HepG2 (cell line): Measurements from ENCODE around the gene MLH1. TPM values are rescaled to one million over a fixed set of nuclear protein-coding genes. Genes with fewer than 3 reads are reported as not detected.

Source experiments
- ARNTL ChIP-seq: sonication (generic); formaldehyde crosslinking; IDR thresholded peaks from 2 replicates; pipeline ENCODE4 v1.4.0; 2020; ENCODE audit warnings: mild to moderate bottlenecking, missing genetic modification reagents
- HOXA7 ChIP-seq: sonication (generic); formaldehyde crosslinking; IDR thresholded peaks from 2 replicates; pipeline ENCODE4 v1.8.1; 2022; ENCODE audit warnings: mild to moderate bottlenecking, missing genetic modification reagents, moderate library complexity
- POLR2A ChIP-seq, 2 experiments: IDR thresholded peaks; 2 replicates each; pipeline ENCODE4 v1.6.1; 2011; ENCODE audit warnings: low read depth in 2 of 2, low read length in 2 of 2, mild to moderate bottlenecking in 1 of 2, moderate library complexity in 1 of 2; ENCODE audit not compliant: insufficient read depth in 1 of 2
- SP4 ChIP-seq: sonication (generic); formaldehyde crosslinking; IDR thresholded peaks from 2 replicates; pipeline ENCODE4 v1.8.1; 2023; ENCODE audit warnings: mild to moderate bottlenecking, missing genetic modification reagents
- SRF ChIP-seq: IDR thresholded peaks from 2 replicates; pipeline ENCODE4 v1.6.1; 2011; ENCODE audit warnings: mild to moderate bottlenecking, low read depth, low read length, moderate library complexity
- ZFP1 ChIP-seq: IDR thresholded peaks from 2 replicates; pipeline ENCODE4 v1.6.1; 2016
- ZFP82 ChIP-seq: sonication (generic); formaldehyde crosslinking; IDR thresholded peaks from 2 replicates; pipeline ENCODE4 v1.5.1; 2020; ENCODE audit warnings: mild to moderate bottlenecking, missing genetic modification reagents, borderline replicate concordance
- ZFYVE20 ChIP-seq: sonication (generic); formaldehyde crosslinking; IDR thresholded peaks from 2 replicates; pipeline ENCODE4 v1.8.0; 2023; ENCODE audit warnings: low read depth, mild to moderate bottlenecking, moderate library complexity, missing genetic modification reagents, borderline replicate concordance
- ZNF256 ChIP-seq: sonication (generic); formaldehyde crosslinking; conservative IDR thresholded peaks from 2 replicates; pipeline ENCODE4 v1.4.0; 2020; ENCODE audit warnings: missing genetic modification reagents
- ZNF574 ChIP-seq: sonication (generic); formaldehyde crosslinking; IDR thresholded peaks from 2 replicates; pipeline ENCODE4 v1.4.0; 2020; ENCODE audit warnings: missing genetic modification reagents
- polyA plus RNA-seq, 8 experiments: library from polyadenylated mRNA; depleted of rRNA in 3 of 8; stranded (reverse) in 7 of 8; unstranded in 1 of 8; fragments of >200 nt; fragmentation: Illumina TruSeq in 4 of 8; extraction: Trizol in 4 of 8; gene quantifications; 2 replicates each; pipeline versions ENCODE4 v1.2.1 to v1.2.3, GENCODE V29; 2011 to 2016; ENCODE audit warnings: low read depth in 4 of 8, missing spikeins in 1 of 8, mixed read lengths in 1 of 8; ENCODE audit not compliant: insufficient read depth in 1 of 8
- total RNA-seq, 5 experiments: library from RNA; depleted of rRNA; stranded (reverse); fragments of >200 nt; fragmentation: Illumina TruSeq; extraction: Trizol; gene quantifications; 2 replicates each; pipeline ENCODE4 v1.2.3, GENCODE V29; 2016; ENCODE audit warnings: low read depth in 1 of 5
- TF ChIP-seq, protein P1 (sequence below): sonication (generic); formaldehyde crosslinking; IDR thresholded peaks from 2 replicates; pipeline ENCODE4 v1.4.0; 2020; ENCODE audit warnings: missing genetic modification reagents
- TF ChIP-seq, protein P2 (sequence below): sonication (generic); formaldehyde crosslinking; IDR thresholded peaks from 2 replicates; pipeline ENCODE4 v1.4.0; 2020; ENCODE audit warnings: mild to moderate bottlenecking, missing genetic modification reagents, borderline replicate concordance
- TF ChIP-seq, protein P3 (sequence below): sonication (generic); formaldehyde crosslinking; IDR thresholded peaks from 2 replicates; pipeline ENCODE4 v1.8.1; 2023; ENCODE audit warnings: missing genetic modification reagents, mild to moderate bottlenecking, borderline replicate concordance
- TF ChIP-seq, protein P4 (sequence below): sonication (generic); formaldehyde crosslinking; IDR thresholded peaks from 2 replicates; pipeline ENCODE4 v1.5.1; 2020; ENCODE audit warnings: missing genetic modification reagents, mild to moderate bottlenecking, borderline replicate concordance

The MLH1 gene
- total and polyA plus RNA-seq, 2 of the 13 experiments (the other 11 are each of a cell fraction or from before 2014, with no cell fraction given) = 29.5 to 70.8 TPM

DNA sequence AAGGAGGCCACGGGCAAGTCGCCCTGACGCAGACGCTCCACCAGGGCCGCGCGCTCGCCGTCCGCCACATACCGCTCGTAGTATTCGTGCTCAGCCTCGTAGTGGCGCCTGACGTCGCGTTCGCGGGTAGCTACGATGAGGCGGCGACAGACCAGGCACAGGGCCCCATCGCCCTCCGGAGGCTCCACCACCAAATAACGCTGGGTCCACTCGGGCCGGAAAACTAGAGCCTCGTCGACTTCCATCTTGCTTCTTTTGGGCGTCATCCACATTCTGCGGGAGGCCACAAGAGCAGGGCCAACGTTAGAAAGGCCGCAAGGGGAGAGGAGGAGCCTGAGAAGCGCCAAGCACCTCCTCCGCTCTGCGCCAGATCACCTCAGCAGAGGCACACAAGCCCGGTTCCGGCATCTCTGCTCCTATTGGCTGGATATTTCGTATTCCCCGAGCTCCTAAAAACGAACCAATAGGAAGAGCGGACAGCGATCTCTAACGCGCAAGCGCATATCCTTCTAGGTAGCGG, 452 bp upstream of the MLH1 start, which contains the start of gene EPM2AIP1 (continued):
- TF ChIP-seq, protein P1, sequence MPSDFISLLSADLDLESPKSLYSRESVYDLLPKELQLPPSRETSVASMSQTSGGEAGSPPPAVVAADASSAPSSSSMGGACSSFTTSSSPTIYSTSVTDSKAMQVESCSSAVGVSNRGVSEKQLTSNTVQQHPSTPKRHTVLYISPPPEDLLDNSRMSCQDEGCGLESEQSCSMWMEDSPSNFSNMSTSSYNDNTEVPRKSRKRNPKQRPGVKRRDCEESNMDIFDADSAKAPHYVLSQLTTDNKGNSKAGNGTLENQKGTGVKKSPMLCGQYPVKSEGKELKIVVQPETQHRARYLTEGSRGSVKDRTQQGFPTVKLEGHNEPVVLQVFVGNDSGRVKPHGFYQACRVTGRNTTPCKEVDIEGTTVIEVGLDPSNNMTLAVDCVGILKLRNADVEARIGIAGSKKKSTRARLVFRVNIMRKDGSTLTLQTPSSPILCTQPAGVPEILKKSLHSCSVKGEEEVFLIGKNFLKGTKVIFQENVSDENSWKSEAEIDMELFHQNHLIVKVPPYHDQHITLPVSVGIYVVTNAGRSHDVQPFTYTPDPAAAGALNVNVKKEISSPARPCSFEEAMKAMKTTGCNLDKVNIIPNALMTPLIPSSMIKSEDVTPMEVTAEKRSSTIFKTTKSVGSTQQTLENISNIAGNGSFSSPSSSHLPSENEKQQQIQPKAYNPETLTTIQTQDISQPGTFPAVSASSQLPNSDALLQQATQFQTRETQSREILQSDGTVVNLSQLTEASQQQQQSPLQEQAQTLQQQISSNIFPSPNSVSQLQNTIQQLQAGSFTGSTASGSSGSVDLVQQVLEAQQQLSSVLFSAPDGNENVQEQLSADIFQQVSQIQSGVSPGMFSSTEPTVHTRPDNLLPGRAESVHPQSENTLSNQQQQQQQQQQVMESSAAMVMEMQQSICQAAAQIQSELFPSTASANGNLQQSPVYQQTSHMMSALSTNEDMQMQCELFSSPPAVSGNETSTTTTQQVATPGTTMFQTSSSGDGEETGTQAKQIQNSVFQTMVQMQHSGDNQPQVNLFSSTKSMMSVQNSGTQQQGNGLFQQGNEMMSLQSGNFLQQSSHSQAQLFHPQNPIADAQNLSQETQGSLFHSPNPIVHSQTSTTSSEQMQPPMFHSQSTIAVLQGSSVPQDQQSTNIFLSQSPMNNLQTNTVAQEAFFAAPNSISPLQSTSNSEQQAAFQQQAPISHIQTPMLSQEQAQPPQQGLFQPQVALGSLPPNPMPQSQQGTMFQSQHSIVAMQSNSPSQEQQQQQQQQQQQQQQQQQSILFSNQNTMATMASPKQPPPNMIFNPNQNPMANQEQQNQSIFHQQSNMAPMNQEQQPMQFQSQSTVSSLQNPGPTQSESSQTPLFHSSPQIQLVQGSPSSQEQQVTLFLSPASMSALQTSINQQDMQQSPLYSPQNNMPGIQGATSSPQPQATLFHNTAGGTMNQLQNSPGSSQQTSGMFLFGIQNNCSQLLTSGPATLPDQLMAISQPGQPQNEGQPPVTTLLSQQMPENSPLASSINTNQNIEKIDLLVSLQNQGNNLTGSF (CRISPR knock-in tag) = 0 out of 2 replicates have a peak, but pooled peaks have one; percentile 53
- TF ChIP-seq, protein P2, sequence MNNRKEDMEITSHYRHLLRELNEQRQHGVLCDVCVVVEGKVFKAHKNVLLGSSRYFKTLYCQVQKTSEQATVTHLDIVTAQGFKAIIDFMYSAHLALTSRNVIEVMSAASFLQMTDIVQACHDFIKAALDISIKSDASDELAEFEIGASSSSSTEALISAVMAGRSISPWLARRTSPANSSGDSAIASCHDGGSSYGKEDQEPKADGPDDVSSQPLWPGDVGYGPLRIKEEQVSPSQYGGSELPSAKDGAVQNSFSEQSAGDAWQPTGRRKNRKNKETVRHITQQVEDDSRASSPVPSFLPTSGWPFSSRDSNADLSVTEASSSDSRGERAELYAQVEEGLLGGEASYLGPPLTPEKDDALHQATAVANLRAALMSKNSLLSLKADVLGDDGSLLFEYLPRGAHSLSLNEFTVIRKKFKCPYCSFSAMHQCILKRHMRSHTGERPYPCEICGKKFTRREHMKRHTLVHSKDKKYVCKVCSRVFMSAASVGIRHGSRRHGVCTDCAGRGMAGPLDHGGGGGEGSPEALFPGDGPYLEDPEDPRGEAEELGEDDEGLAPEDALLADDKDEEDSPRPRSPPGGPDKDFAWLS (CRISPR knock-in tag) = no peak
- TF ChIP-seq ARNTL (CRISPR knock-in tag) (no peak; the same call in 1 of the 2 replicates), ZFYVE20 (CRISPR knock-in tag) (no peak), ZNF256 (CRISPR knock-in tag) (no peak), ZFP82 (CRISPR knock-in tag) (no peak), POLR2A (IDR thresholded peaks at IDR 0.05; ENCODE audit: insufficient read depth in 1 of 2, low read depth in 2 of 2, low read length in 2 of 2) (peak; percentile 94 to 96), SRF (no peak), ZFP1 (0 out of 2 replicates have a peak, but pooled peaks have one; percentile 37), ZNF574 (peak; percentile 58; the same call in 1 of the 2 replicates), HOXA7 (no peak), SP4 (CRISPR knock-in tag) (no peak)
- TF ChIP-seq, protein P3, sequence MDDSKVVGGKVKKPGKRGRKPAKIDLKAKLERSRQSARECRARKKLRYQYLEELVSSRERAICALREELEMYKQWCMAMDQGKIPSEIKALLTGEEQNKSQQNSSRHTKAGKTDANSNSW (CRISPR knock-in tag) = peak; percentile 94; the same call in 1 of the 2 replicates
- TF ChIP-seq, protein P4, sequence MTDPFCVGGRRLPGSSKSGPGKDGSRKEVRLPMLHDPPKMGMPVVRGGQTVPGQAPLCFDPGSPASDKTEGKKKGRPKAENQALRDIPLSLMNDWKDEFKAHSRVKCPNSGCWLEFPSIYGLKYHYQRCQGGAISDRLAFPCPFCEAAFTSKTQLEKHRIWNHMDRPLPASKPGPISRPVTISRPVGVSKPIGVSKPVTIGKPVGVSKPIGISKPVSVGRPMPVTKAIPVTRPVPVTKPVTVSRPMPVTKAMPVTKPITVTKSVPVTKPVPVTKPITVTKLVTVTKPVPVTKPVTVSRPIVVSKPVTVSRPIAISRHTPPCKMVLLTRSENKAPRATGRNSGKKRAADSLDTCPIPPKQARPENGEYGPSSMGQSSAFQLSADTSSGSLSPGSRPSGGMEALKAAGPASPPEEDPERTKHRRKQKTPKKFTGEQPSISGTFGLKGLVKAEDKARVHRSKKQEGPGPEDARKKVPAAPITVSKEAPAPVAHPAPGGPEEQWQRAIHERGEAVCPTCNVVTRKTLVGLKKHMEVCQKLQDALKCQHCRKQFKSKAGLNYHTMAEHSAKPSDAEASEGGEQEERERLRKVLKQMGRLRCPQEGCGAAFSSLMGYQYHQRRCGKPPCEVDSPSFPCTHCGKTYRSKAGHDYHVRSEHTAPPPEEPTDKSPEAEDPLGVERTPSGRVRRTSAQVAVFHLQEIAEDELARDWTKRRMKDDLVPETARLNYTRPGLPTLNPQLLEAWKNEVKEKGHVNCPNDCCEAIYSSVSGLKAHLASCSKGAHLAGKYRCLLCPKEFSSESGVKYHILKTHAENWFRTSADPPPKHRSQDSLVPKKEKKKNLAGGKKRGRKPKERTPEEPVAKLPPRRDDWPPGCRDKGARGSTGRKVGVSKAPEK (CRISPR knock-in tag) = no peak
